CD4-positive, alpha-beta T cell treated with Interleukin-1 beta for 1 hour (primary cell): ENCODE data around the gene ANO2.
"Not testable (repeated sequence)": the region's sequence is repeated elsewhere in the genome, so short reads cannot be mapped to it uniquely, and the experiment has no call there.

Experiments
- DNase-seq, 2 donors: peaks; one replicate each; pipeline ENCODE4 v3.0.0-alpha.2; 2020 to 2022

ANO2 gene

DNA sequence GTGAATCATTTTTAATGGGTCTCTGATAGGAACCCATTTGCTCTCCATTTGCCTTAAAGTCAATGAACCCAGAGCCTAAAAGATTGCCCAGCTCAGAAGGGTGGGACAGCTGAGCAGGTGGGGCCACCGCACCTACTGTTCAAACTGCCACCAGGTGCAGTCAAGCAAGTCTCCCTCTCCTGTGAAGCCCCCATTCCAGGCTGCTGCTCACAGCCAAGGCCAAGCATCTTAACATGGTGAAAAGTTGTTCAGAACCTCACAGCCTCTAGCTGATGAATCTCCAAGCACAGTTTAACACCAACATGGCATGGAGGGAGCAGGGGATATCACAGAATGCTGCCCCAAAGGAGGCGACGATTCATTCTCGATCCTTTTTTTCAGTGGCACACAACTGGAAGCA is 29.5 kb downstream of the ANO2 start:
- no peak for DNase-seq

DNA sequence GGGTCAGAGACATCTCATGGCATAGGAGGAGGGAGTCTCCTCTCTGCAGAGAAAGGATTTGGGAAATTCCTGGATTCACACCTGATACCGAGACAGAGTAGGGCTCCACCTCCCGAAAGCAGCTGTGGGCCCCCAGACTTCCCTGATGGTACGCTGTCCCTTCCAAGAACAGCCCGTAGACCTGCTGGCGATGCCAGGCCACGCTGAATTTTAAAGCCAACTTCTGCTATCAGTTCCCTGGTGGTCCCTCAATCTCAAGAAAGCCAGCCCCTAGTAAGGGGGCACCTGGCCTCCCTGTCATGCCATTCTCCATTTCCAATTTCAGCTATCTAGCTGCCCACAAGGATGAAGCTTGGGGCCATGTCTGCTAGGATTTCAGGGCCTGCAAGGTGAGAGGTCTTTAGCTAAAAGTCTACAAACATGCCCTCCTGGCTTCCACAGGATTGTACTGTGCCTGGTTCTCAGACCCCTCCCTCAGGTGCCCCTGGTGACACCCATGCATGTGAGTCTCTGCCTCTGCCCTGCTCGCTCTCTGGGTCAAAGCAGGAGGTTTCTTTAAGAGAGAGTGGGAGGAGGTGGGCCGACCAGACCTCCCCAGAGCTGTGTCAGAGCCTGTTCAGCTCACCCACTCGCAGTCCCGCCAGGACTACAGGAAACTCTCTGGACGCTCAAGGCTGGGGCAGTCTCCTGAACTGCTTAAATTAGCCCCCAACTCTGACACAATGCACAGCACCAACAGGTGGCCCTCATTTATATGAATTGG is 30.5 kb downstream of the ANO2 start:
- no peak for DNase-seq

DNA sequence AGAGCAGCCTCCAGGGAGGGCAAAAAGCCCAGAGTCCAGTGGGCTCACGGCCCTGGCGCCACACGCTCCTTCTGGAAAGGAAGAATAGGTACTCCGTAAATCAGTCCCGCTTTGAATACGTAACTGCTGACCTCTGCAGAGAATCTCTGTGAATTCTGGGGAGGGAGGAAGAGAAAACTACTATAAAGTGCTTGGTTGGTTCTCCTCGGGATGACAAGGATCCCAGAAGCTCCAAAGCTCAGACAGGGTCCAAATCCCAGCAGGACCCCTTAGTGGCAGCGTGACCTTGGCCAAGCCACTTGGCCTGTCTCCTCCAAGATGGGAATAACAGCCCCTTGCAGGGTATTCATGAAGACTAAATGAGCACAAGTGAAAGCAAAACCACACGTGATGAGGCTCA is 31.7 kb downstream of the ANO2 start:
- no peak for DNase-seq

DNA sequence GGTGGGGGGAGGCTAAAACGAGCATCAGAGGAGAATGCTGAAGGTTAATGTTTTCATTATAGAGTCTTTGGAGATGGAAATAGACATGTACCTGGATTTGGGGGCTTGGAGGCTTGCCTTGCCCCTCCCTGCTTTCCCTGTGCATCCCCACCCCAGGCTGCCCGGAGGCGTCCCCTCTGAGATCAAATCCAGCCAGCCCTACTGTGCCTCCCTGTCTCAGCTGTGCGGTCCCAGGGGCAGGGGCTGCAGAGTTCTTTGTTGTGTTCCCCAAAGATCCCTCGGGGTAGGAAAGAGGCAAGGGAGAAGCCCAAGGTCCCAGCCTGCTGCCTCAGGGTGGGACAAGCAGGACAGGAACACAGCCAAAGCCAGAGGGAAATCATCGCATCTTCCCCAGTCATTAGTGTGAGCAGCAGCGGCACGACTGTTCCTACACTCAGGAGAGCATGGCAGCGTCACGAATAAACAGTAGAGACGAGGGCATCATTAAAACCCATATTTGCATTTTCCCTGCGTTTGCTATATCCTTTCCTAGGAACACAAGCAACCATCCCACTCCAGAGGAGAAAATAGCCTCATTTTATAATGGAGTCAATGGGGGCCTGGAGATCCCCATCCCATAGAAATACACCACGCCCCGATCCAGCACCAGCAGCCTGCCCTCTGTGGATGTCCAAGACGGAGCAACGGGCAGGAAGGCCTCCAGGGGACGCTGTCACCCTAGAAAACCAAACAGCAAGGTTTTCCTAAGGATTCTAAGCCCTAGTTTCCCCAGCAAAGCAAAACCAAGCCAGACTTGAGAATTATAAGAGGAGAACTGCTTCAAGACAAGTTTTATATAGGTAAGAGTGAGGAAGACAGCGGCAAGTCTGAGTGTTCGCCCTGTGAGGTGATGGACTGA is 32.4 kb downstream of the ANO2 start:
- no peak for DNase-seq

DNA sequence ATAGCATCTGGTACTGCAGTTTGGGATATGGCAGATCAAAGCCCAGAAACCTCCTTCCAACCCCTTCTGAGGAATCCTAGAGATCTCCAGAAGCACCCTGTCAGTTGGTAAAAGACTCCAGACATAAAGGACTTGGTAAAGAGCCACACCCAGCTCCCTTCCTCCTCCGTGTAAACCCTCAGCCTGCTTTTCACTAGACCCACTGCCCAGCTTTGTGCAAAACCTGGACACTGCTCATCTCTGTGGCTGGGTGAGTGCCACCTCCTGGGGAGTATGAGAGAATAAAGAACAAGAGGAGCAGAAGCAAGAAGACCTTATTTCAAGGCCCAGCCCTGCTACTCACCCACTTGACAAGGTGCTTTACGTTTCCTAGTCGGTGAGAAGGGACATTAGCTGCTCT is 33.0 kb downstream of the ANO2 start:
- DNase-seq = no peak

DNA sequence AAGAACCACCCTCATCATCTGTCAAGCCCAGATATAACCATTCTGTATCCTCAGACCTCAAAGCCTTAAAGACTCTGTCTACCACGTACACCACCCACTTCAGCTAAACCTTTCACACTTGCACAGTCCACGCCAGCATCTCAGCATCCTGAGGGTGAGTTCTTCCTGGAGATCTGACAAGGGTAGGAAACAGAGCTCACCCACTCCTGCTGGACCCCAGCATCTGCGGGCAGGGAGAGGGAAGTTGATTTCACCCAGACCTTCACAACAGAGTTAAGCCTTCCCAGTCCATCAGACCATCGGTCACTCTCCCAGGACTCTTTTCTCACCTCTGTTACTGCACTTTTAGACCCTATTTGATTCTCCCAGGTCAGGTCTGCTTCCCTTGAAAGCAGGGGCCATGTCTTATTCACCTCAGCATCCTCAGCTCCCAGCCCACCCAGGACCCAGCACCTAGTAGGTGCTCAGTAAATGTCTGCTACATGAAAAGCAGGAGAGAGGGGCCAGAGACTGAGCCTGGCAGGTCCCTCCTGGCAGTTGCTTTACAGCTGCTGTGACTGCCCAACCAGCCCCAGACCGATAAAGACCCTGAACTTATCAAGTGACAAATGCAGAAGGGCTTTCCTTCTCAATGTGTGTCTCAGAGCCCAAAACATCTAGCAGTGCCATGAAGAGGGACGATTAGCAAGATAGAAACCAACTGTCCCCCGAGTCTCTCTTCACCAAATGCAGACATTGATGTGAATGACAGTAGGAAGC is 34.1 kb downstream of the ANO2 start:
- DNase-seq = no peak

DNA sequence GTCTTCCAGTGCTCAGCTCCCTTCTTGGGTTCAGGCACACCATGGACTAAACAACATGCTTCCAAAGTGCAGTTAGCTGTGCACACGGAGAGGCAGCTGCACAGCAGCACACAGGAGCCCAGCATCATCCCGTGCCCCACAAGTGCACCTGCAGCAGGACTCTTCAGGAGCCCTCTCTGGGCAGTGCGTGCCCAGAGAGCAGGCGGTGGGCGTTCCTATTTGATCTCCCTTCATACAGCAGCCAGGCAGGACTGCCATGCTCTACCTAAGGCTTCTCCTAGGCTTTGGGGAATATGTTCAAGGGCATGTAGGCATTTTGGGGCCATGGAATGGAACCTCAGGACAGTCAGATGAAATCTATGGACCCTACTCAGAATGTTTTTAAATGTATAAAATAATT is 35.5 kb downstream of the ANO2 start:
- DNase-seq = no peak

DNA sequence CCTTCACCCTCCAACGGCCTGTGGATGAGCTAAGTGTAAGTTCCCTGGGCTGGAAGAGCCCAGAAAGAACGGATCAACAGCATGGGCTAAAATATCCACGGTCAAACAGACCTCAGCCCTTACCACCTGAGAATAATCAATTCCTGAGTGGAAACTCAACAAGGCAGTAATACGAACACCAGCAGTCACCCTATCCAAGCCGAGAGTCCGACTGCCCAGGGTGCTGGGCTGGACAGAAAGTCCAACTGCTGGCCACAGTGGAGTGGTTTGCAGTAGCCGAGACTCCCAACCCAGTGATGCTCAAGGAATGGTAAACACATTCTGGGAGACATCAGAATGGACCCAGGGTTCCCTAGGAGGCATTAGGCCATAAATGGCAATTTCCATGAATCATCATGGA is 36.8 kb downstream of the ANO2 start:
- no peak for DNase-seq

DNA sequence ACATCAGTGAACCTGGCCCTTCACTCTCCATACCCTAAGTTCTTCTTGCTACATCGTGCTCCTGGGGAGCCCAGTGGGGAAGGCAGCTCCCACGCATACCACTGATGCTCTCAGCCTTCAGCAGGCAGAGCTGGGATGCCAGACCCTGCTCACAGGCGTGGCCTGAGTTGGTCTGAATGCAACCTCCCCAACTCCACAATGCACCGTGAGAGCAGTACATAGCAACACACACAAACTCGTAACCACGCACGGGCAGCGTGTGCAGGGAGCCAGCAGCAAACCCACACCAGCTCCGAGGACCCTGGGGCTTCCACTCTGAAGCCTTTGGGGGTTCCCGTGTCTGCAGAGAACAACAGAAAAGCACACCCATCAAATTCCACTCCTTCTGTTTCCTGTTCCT is 37.3 kb downstream of the ANO2 start:
- no peak for DNase-seq

DNA sequence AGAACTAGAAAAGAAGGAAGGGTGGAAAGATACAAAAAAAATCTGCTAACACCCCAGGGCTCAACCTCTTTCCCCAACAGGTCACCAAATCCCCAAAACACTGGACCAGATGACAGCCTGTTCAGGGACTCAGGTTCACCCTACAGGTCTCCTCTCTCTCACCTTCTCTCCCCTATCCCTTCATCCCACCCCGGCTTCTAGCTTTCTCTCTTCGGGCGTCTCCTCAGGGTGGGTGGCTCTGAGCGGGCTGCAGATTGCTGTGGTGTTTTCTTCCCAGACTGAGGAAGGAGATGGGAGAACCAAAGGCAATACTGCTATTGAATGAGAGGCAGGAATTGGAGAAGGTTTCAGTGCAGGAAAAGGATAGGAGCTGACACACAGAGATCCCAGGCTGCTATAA is 39.3 kb downstream of the ANO2 start:
- DNase-seq = no peak

DNA sequence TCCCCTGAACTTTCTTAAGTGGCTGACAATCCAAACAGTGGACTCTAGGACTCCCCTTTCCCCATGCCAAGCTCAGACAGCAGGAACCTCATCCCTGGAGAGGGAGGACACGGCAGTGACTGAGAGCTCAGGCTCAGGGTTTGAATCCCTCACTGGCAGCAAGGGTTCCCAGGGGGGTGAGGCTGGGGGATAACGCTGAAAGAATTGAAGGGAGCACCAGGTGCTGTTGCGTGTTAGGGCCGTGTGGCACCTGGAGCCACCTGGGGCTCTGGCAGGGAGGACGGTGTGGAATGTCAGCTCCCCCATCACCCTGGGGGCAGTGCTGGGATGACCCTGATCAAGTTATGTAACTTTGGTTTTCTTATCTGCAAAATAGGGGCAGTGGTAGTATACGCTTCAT is 40.1 kb downstream of the ANO2 start:
- DNase-seq = no peak

DNA sequence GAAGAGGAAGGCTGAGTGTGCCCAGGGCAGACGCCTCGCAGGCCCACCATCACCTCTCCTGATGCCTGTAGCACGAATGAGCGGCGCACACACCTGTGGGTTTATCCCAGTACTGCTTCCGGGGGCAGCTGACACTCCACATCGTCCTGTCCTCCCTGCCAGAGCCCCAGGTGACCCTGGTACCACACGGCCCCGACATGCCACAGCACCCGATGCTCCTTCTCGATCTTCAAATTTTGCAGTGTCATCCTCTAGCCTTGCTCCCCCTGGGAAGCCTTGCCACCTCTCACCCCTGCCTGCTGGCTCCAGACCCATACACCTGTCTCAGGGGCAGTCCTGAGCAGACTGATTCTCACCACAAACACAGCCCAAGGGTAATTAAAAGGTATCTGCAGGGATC is 40.6 kb downstream of the ANO2 start:
- DNase-seq = no peak

DNA sequence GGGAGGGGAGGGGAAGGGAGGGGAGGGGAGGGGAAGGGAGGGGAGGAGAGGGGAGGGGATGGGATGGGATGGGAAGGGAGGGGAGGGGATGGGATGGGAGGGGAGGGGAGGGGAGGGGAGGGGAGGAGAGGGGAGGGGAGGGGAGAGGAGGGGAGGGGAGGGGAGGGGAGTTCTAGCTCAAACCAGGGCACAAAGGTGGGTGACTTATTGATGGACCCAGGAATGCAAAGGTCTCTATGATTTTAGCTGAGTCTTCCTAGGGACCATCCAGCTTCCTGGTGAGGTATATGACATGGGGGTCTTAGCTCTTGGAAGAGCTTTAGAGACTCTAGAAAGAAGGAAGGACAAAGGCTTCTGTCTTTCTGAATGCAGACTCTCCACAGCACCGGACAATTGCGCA is 42.3 kb downstream of the ANO2 start:
- DNase-seq = no peak

DNA sequence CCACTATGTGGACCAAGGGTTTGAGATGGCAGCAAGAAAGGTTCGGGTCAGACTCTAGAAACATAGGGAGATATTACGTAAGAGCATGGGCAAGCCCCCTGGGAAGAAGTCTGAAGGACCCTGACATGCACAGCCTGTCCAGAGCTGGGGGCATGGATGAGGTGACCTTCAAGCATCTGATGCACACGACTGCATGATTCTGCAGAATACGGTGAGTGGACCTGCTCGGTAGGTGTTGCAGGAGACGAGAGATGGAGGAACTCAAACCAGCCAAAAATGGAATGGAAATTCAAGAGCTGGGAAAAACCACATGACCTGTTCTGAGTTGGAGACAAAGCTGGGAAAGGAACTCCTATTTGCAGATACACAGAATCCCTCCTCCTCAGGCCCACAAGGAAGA is 43.6 kb downstream of the ANO2 start:
- no peak for DNase-seq

DNA sequence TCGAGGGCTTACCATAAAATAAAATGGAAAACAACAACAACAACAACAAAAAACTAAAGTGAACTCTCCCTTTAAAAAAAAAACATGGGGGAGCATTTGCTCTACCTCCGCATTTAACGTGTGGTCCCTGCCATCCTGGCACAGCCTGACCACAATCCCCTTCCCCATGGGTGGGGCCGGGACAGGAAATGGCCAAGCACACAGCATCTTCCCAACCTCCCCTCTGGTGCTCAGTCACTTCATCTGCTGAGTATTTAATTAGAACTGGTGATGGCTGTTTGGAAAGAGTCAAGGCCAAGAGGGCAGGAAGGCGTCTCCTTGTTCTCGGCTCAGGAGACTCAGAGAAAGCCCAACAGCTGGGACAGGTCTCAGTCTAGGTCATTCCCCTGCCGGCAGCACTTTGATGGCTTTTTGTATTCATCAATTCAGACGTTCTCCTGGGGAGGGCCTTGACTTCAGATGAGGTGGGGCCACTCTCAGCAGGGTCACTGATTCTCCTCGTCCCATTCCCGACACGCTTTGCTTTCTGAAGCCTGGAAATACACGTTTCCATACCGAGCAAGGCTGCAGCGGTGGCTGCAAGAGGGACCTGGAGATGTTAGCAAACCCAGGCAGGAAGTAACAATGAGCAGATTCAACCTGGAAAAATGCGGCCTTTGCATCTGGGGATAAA is 44.4 kb downstream of the ANO2 start:
- no peak for DNase-seq

DNA sequence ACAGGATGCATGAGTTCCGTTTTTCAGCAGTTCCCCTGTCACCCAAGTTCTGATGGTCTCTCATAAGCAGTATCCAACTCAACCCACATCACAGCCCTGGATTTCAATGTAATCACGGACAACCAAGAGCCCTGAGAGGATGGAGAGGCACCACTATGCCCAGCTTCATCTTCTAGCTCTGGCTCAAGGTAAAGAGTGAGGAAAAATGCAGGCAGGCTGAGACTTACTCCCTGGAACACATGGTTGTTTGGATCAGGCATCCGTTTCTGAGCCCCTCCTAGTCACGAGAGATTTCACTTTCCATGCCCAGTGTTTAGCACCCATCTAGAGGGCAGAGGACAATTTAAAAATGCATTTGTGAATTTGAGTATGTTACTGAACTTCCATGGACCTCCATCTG is 45.0 kb downstream of the ANO2 start:
- no peak for DNase-seq

DNA sequence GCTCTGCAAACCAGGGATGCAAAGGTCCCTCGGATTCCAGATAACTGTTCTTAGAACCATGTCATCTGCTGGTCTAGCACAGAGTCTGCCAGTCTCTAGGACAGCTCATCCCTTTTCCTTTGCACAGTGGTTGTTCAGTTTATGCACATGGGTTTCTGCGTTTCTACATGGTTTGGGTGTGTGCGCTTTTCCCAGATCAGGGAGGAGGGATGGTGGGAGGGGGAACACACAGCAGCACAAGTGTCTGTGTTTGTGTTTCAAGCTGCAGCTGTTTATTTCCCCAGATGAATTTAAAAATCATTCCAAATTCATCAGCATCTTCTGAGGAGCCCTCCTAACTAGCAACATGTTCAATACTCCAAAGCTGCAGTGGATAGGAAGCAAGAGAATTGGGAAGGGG is 45.4 kb downstream of the ANO2 start:
- DNase-seq = no peak

DNA sequence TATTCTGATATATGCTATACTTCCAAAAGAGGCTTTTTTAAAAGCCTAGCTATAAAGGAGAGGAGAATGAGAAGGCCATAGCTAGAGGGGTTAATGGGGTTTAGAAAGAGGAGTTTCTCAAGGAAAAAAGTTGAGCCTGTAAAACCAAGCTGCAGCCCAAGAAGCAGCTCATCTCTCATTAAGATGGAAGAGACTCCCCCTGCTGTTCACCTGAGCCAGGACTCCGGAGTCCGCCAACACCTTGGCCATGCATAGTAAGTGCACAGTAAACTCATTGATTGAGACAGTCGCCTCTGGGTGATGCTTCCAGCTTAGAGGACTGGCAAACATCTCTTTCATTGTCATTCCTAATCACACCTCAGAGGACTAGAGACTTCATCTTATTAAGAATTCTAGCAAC is 46.2 kb downstream of the ANO2 start:
- no peak for DNase-seq

DNA sequence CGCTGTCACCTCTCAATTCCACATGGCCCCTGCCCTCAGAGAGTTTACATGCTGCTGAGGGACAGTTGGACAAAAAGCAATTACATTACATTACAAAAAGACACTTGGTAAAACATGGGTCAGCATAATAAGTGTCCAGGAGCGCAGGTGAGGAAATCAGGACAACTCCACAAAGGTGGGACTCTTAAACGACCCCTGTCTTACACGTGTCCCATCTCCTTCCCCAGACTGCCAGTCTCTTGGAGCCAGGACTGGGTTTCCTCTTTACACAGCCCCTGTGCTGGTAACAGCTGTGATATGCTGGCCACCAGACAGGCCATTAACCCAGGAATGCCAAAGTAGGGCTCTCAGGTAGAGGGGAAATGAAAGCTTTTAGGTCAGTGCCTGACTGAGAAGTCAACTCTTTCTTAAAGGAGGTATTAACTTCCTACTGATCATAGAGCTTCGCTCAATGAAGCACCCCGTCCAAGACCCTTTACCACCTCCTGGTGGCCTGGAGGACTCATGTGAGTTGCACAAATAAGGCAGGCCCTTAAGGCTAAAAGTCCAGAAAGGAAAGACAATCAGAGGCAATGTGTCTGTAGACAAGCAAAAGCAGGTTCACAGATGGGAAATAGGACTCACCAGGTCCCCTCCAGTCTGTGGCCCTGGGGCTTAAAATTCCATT is 55.5 kb downstream of the ANO2 start:
- no peak for DNase-seq

DNA sequence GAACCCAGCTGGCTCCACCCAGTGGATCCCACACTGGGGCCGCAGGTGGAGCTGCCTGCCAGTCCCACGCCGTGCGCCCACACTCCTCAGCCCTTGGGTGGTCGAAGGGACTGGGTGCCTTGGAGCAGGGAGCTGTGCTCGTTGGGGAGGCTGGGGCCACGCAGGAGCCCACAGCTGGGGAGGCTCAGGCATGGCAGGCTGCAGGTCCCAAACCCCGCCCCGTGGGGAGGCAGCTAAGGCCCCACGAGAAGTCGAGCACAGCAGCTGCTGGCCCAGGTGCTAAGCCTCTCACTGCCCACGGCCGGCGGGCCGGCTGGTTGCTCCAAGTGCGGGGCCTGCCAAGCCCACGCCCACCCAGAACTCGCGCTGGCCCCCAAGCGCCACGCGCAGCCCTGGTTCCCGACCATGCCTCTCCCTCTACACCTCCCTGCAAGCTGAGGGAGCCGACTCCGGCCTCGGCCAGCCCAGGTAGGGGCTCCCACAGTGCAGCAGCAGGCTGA is 56.2 kb downstream of the ANO2 start:
- DNase-seq = no peak

DNA sequence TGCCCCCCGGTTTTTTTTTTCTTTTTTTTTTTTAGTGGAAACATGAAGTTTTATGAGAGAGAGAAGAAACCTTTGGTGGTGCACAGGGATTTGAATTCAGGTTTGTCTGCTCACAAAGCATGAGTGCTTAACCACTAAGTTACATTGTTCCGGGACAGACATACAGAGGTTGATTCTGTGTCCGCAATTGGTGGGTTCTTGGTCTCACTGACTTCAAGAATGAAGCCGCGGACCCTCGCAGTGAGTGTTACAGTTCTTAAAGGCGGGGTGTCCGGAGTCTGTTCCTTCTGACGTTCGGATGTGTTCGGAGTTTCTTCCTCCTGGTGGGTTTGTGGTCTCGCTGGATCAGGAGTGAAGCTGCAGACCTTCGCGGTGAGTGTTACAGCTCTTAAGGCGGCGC is 57.2 kb downstream of the ANO2 start:
- not testable (repeated sequence) for DNase-seq

DNA sequence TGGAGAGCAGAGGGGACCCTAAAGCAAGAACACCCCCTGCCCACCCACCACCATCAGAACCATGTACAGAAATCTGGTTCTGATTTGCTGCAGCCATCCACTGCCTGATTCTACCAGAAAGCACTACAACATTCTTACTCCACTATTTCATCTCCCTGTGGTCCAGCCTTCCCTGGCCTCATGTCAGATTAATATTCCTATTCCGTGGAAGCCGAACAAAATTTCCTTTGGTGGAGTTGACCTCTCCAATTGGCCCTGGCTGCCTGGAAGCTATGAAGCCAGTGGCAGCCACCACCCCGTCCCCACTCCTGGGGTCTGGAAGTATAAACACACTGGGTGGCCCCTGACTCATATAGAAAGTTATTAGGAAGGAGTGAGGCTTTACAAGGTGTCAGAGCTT is 60.2 kb downstream of the ANO2 start:
- no peak for DNase-seq
